ENCODE measurements around the gene CYP1A2.
A peak's percentile ranks its signal among the peaks of the same experiment; 100 is the strongest.

The CYP1A2 gene

DNA sequence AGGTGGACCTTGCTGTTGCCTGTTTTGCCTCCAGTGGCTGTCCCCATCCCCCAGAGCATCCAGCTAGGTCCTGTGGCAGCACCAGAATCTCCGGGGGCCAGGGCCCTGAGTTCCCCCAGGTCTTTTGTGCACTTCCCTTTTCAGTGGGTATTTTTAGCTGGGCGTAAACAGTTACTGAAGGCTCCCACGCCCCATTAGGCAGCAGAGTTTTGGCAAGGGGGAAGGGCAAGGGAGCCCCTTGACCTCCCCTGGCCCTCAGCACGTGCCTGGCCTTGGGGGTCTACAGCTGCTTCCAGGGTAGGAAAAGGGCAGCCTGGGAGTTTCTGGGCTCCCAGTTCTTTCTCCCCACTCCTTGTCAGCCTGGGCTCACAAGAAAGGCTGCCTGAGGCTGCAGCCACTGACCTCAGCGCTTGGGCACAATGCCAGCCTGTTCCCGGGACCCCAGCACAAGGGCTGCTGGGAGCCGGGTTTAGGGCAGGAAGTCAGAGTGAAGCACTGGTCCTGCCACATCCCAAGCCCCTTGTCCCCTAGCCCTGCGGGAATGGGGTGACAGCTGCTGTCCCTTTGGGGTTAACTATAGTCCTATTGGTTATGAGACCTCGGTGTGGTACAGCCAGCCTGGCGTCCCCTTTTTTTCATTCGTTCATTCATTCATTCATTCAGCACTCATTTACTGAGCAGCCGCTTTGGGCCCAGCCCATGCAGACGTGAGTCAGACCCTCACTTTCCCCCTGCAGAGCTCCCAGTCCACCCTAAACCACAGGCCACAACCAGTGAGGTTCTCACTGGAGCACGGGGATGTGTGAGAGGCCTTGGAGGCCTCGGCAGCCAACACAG, 41.7 kb downstream of the CYP1A2 start:
- DNase-seq: peak; percentile 79

DNA sequence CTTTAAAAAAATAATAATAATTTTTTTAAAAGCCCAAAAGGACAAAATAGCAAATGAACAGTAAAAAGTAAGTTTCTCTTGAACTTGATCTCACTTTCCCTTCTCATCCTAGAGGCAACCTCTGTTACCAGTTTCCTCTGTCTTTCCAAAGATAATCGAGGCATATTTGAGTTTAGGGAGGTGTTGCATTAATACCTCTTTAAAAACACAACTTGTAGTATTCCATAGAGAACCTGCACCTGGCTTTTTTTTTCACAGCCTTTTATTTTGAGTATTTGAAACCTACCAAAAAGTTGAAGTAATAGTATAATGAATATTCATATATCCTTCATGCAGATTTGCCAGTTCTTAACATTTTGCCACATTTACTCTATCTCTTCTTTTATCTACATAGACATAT, 42.4 kb downstream of the CYP1A2 start:
- DNase-seq: no peak

DNA sequence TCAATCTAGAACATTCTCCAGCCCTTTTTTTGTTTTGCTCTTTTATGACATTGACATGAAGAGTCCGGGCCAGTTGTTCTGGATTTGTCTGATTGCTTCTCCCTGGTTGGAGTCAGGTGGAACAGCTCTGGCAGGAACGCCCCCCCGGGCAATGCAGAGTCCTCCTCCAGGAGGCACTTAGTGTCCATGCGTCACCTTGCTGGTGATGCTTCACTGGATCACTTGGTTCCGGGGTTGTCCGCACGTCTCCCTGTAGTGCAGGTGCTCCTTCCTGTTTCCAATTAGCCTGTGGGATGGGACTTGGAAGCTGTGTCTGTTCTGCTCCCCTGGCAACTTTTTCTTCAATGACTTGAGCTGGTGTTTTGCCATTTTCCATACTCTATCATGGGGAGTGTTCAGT, 43.0 kb downstream of the CYP1A2 start:
- DNase-seq: no peak

DNA sequence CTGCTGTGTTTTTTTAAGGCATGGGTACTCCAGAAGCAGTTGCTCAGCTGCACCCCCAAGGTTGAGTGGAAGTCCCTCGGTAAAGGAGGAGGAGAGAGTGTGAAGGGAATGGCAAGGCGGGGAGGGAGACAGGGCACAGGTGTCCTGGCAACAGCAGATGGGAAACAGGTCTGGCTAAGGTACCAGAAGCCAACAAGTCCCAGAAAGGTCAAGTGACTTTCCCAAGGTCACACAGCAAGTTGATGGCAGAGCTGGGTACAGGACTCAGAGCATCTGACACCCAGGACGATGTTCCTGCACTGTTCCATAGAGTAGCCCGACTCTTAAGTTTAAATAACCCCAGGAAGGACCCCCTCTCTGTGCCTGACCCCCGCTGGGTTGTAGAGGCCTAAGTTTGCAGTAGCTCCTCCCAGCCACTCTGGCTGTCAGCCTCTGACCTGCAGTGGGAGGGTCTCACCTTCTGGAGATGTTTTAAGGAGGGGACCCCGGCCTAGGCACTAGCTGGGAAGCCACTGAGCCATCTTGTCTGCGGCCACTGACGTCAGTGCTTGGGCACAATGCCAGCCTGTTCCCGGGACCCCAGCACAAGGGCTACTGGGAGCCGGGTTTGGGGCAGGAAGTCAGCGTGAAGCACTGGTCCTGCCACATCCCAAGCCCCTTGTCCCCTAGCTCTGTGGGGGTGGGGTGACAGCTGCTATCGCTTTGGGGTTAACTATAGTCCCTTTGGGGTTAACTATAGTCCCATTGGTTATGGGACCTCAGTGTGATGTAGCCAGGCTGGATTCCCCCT, 43.8 kb downstream of the CYP1A2 start:
- no peak for DNase-seq

- no peak for DNase-seq
Measured at GRCh38 chr15:74793135-74794028, 44.7 kb downstream of the CYP1A2 start.

GRCh38 chr15:74794248-74794969, 45.8 kb downstream of the CYP1A2 start:
- DNase-seq: no peak

DNA sequence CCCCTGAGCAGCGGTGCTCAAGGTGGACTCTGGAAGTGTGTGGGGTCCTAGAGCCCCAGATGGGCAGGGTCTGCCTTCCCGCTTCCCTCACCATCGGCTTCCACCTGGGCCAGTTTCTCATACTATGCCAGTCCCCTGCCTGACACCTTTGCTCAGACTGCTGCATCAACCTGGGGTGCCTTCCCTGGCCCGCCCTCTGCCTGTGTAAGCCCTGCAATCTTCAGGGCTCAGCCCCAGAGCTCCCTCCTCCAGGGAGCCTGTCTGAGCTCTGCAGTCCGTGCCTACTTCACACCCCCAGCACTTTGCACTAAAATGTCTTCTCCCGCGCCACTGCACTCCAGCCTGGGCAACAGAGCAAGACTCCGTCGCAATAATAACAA, 46.3 kb downstream of the CYP1A2 start:
- no peak for DNase-seq

- no peak for DNase-seq
Measured at GRCh38 chr15:74795966-74796625, 47.5 kb downstream of the CYP1A2 start.

DNA sequence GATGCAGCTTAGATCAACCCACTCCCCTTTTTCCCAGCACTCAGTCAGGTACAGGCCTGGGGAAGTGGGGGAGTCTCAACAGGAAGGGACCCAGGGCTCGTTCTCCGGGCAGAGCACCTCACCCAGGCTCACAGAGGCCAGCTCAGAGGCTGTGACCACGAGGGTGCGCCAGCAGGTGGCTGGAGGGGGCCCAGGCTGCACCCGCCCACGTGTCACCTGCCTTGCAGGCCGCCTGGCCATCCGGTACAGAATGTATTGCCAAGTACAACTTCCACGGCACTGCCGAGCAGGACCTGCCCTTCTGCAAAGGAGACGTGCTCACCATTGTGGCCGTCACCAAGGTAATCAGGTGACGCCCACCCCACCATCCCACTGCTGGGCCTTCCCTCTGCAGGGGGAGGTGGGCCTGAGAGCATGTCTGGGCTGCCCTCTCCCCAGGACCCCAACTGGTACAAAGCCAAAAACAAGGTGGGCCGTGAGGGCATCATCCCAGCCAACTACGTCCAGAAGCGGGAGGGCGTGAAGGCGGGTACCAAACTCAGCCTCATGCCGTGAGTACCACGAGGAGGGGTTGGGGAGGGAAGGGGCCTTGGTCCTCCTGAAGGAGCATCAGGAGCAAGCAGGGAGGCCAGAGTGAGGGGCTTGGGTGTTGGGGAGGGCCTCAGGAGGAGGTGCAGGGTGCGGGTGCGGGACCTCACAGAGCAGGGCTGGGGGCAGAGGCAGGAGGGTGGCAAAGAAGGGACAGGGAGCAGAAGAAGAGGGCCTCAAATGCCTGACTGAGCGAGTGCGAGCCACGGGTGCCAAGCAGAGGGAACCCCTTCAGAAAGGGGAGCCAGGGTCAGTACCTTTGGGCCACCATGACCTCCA, 50.0 kb downstream of the CYP1A2 start:
- DNase-seq: no peak

GRCh38 chr15:74799255-74799855, 50.7 kb downstream of the CYP1A2 start:
- no peak for DNase-seq

GRCh38 chr15:74799856-74800558, 51.4 kb downstream of the CYP1A2 start:
- peak; percentile 62 for DNase-seq

- DNase-seq: no peak
Measured at GRCh38 chr15:74800559-74801094, 52.0 kb downstream of the CYP1A2 start.

GRCh38 chr15:74801311-74801997, 52.8 kb downstream of the CYP1A2 start:
- DNase-seq: no peak

- no peak for DNase-seq
Measured at GRCh38 chr15:74802290-74802689, 53.6 kb downstream of the CYP1A2 start.

DNA sequence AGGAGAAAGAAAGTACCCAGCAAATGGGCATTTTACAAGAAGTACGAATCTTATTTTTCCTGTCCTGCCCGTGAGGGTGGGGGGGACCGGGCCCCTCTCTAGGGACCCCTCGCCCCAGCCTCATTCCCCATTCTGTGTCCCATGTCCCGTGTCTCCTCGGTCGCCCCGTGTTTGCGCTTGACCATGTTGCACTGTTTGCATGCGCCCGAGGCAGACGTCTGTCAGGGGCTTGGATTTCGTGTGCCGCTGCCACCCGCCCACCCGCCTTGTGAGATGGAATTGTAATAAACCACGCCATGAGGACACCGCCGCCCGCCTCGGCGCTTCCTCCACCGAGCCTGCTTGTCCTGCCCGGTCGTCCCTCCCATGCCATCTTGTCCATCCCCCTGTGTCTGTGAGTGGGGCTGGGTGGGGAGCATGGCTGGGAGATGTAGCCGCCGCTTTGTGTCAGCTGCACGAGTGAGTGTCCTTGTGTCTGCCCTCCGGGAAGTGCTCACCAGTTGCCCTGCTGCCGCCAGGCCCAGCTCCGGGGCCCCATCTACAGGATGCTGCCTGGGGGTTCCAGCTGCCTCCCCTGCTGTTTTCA, 54.3 kb downstream of the CYP1A2 start:
- no peak for DNase-seq

- no peak for DNase-seq
Measured at GRCh38 chr15:74804935-74805334, 56.3 kb downstream of the CYP1A2 start.
